ENCODE results near the gene SH3BP4.
"Not testable (repeated sequence)": the region's sequence is repeated elsewhere in the genome, so short reads cannot be mapped to it uniquely, and the experiment has no call there.

The SH3BP4 gene

GRCh38 chr2:235011929-235012631, 60.3 kb downstream of the SH3BP4 start:
- H3K9me3 ChIP-seq = peaks cover 0 to 10% (median 5%) of the 10 kb centered on the region in 3 donors
- no peak overlapping the region for H3K27ac ChIP-seq
- H3K36me3 ChIP-seq = no peaks in the 10 kb centered on the region
- H3K4me3 ChIP-seq = no peak overlapping the region
- no peak for DNase-seq
- H3K27me3 ChIP-seq = no peaks in the 10 kb centered on the region
- no peak for TF ChIP-seq CTCF (IDR thresholded peaks at IDR 0.05)
- intact Hi-C loops (cut with DNase I; ENCODE audit: low total_unique reads) = no loop called here
- peaks cover 0 to 16% (median 2%) of the 10 kb centered on the region in 4 donors for H3K4me1 ChIP-seq

GRCh38 chr2:235017441-235017840, 65.6 kb downstream of the SH3BP4 start:
- Histone ChIP-seq H3K27ac (no peak overlapping the region), H3K9me3 (peaks cover 0 to 10% (median 5%) of the 10 kb centered on the region in 3 donors), H3K27me3 (no peaks in the 10 kb centered on the region), H3K4me1 (peaks cover 0 to 10% (median 3%) of the 10 kb centered on the region in 4 donors), H3K4me3 (no peak overlapping the region), H3K36me3 (no peaks in the 10 kb centered on the region)
- no peak for TF ChIP-seq CTCF (IDR thresholded peaks at IDR 0.05)
- no peak for DNase-seq
- intact Hi-C loops (cut with DNase I; ENCODE audit: low total_unique reads) = no loop called here

- H3K4me3 ChIP-seq = no peak overlapping the region
- H3K9me3 ChIP-seq = peaks cover 0 to 10% (median 5%) of the 10 kb centered on the region in 3 donors
- no peak overlapping the region for H3K27ac ChIP-seq
- no peaks in the 10 kb centered on the region for H3K27me3 ChIP-seq
- intact Hi-C loops (cut with DNase I; ENCODE audit: low total_unique reads) = no loop called here
- H3K36me3 ChIP-seq = no peaks in the 10 kb centered on the region
- no peak for DNase-seq
- H3K4me1 ChIP-seq = peaks cover 0 to 13% (median 3%) of the 10 kb centered on the region in 4 donors
- TF ChIP-seq CTCF (IDR thresholded peaks at IDR 0.05) = no peak
Measured at GRCh38 chr2:235018838-235019237, 67.0 kb downstream of the SH3BP4 start.

GRCh38 chr2:235020141-235020540, 68.3 kb downstream of the SH3BP4 start:
- peaks cover 0 to 19% (median 3%) of the 10 kb centered on the region in 4 donors for H3K4me1 ChIP-seq
- H3K36me3 ChIP-seq; H3K4me3 ChIP-seq; DNase-seq; H3K9me3 ChIP-seq; H3K27me3 ChIP-seq; H3K27ac ChIP-seq; intact Hi-C loops (cut with DNase I; ENCODE audit: low total_unique reads): not testable (repeated sequence)

- Histone ChIP-seq H3K4me3 (no peak overlapping the region), H3K27me3 (no peaks in the 10 kb centered on the region), H3K27ac (no peak overlapping the region), H3K4me1 (peaks cover 0 to 35% (median 14%) of the 10 kb centered on the region in 4 donors), H3K36me3 (no peaks in the 10 kb centered on the region), H3K9me3 (no peaks in the 10 kb centered on the region)
- TF ChIP-seq CTCF (IDR thresholded peaks at IDR 0.05) = no peak
- intact Hi-C loops (cut with DNase I; ENCODE audit: low total_unique reads) = no loop called here
- no peak for DNase-seq
Measured at GRCh38 chr2:235021752-235022151, 69.9 kb downstream of the SH3BP4 start.

GRCh38 chr2:235024191-235024860, 72.5 kb downstream of the SH3BP4 start:
- Histone ChIP-seq H3K27ac (no peak overlapping the region), H3K27me3 (no peaks in the 10 kb centered on the region), H3K36me3 (no peaks in the 10 kb centered on the region), H3K4me3 (no peak overlapping the region), H3K9me3 (no peaks in the 10 kb centered on the region), H3K4me1 (peaks cover 0 to 47% (median 15%) of the 10 kb centered on the region in 4 donors)
- no peak for DNase-seq
- no peak for TF ChIP-seq CTCF (IDR thresholded peaks at IDR 0.05)
- intact Hi-C loops (cut with DNase I; ENCODE audit: low total_unique reads) = no loop called here
